Caco-2 (cell line): Measurements from ENCODE around the gene ITIH3. TPM values are rescaled to one million over a fixed set of nuclear protein-coding genes. Genes with fewer than 3 reads are reported as not detected.
A peak's percentile ranks its signal among the peaks of the same experiment; 100 is the strongest.

Source experiments
- BruUV-seq: library from RNA; stranded (reverse); fragments of 400-500 nt; replicated peaks from 2 replicates; lab custom pipeline; 2021; lab: Mats Ljungman, UMichigan
- CTCF ChIA-PET: fragments of 300-600 bp; sonication (Branson Sonifier 250); formaldehyde crosslinking; loops from one replicate; lab custom pipeline; 2022; ENCODE audit warnings: antibody characterized with exemption; lab: Charles Lee
- POLR2A ChIA-PET: fragments of 300-600 bp; sonication (Branson Sonifier 250); formaldehyde crosslinking; loops from one replicate; lab custom pipeline; 2022; ENCODE audit warnings: antibody characterized with exemption; lab: Charles Lee
- DNase-seq, 2 experiments: peaks; one replicate each; pipeline versions ENCODE4 v3.0.0 to v3.0.0-alpha.2; 2020 to 2022
- H3K27me3 ChIP-seq: replicated peaks from 2 replicates; pipeline ENCODE4 v1.6.0; 2011; ENCODE audit warnings: low read length; ENCODE audit not compliant: control insufficient read depth, insufficient read depth
- H3K36me3 ChIP-seq: 2 replicates; pipeline ENCODE4 v1.5.1; 2011; ENCODE audit warnings: low read length; ENCODE audit not compliant: control insufficient read depth, insufficient read depth
- H3K4me1 ChIP-seq: fragments of 250-450 bp; sonication (Bioruptor Pico); 2 replicates; pipeline ENCODE4 v1.5.1; 2020; ENCODE audit warnings: mild to moderate bottlenecking
- H3K4me3 ChIP-seq: 2 replicates; pipeline ENCODE4 v1.5.1; 2011; ENCODE audit warnings: low read depth, mild to moderate bottlenecking, control low read depth, low read length
- H3K9me3 ChIP-seq: fragments of 250-450 bp; sonication (Bioruptor Pico); 2 replicates; pipeline ENCODE4 v1.5.1; 2020; ENCODE audit warnings: mild to moderate bottlenecking, moderate library complexity
- H3K27ac Mint-ChIP-seq: one replicate; pipeline ENCODE4 v1.8.0; 2022; ENCODE audit warnings: mixed read lengths; ENCODE audit not compliant: unreplicated experiment
- H3K27me3 Mint-ChIP-seq: one replicate; pipeline ENCODE4 v1.8.0; 2022; ENCODE audit warnings: mixed read lengths; ENCODE audit not compliant: insufficient read depth, unreplicated experiment
- H3K36me3 Mint-ChIP-seq: one replicate; pipeline ENCODE4 v1.8.0; 2022; ENCODE audit warnings: mild to moderate bottlenecking, mixed read lengths; ENCODE audit not compliant: insufficient read depth, unreplicated experiment
- H3K4me1 Mint-ChIP-seq: one replicate; pipeline ENCODE4 v1.8.0; 2022; ENCODE audit warnings: low read depth, mixed read lengths; ENCODE audit not compliant: unreplicated experiment
- H3K4me3 Mint-ChIP-seq: one replicate; pipeline ENCODE4 v1.8.0; 2022; ENCODE audit warnings: mild to moderate bottlenecking, moderate library complexity, mixed read lengths; ENCODE audit not compliant: unreplicated experiment
- H3K9me3 Mint-ChIP-seq: one replicate; pipeline ENCODE4 v1.8.0; 2022; ENCODE audit warnings: mixed read lengths; ENCODE audit not compliant: unreplicated experiment
- intact Hi-C: fragments of 100-400 bp; cut with micrococcal nuclease; formaldehyde crosslinking; loops from one replicate; pipeline ENCODE4 v1.10.0; 2022; ENCODE audit not compliant: unreplicated experiment
- total RNA-seq: library from RNA; stranded (reverse); gene quantifications from 2 replicates; pipeline ENCODE4 v1.2.3, GENCODE V29; 2022
- TF ChIP-seq, protein P1 (sequence below), 2 experiments: fragments of 200-600 bp in 1 of 2; IDR thresholded peaks; 1 replicate in 1 of 2; 2 replicates in 1 of 2; pipeline versions ENCODE4 v1.5.1 to v1.8.0; 2011 to 2022; ENCODE audit warnings: antibody characterized with exemption in 1 of 2, control low read depth in 1 of 2, inconsistent platforms in 1 of 2, low read depth in 1 of 2, low read length in 1 of 2, mild to moderate bottlenecking in 1 of 2, moderate library complexity in 1 of 2; ENCODE audit not compliant: insufficient read depth in 1 of 2, severe bottlenecking in 1 of 2, unreplicated experiment in 1 of 2

ITIH3 gene
- total RNA-seq, 1 experiment from 2014 or later, result 0.27 TPM

DNA sequence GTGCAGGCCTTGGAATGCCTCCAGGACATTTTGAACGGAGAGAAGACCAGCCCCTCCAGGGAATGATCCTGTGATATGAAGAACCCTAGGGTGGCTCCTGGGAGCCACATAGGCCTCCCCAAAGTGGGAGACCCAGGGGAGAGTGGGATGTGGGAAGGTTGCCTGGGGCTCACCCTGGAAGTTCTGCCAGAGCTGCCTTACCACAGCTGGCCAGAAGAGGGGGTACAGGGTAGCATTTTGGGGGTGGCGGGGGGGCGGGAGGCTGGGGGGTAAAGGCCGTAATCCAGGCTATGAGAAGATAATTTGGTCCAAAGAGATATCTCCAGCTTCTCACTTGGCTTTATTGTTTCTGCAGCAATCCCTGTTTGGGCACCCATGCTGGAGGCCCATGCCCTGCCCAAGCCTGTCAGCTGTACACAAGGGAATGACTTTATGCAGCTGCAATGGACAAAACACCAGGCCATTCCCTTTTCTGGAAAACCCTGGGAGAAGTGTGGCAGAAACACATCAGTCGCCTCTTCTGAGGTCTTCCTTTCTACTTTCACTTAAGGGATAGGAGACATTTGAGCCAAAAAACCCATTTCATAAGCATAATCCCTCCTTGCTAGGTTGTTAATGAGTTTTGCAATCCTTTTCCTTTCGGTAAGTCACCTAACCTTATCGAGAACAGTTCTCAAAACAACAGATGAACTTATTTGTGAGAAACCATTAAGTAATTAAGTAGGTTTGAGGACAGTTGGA, 51.3 kb downstream of the ITIH3 start:
- peak in 1 of 2 experiments; percentile 34 for DNase-seq

DNA sequence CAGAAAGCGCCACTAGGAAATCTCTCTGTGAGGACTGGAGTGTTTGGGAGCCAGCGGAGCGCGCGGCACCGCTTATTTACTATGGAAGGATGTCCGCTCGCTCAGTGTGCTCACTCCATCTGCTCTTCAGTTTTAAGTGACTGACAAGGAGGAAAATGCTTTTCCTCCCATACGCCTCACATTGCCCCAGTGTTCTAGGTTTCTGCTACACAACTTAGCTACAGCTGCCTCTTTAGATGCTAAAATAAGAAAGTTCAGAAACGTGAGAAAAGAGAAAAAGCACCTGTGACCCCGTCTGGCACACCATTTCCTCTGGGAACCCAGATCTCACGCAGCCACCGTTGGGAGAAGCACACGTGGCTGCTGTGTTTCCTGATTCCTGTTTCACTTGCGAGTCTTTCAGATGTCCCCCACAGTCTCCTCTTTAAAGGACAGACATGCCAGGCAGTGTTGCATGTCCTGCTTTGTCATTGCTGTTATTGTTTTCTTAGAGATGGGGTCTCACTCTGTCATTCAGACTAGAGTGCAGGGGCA, 51.9 kb downstream of the ITIH3 start:
- H3K4me1 ChIP-seq, result no peaks in the 10 kb centered on the region
- BruUV-seq, result no TSS peak
- H3K9me3 ChIP-seq, result no peaks in the 10 kb centered on the region
- H3K27me3 ChIP-seq, result no peaks in the 10 kb centered on the region
- no peaks in the 10 kb centered on the region for H3K27me3 Mint-ChIP-seq
- intact Hi-C loops, result no loop called here
- no peak overlapping the region for H3K27ac Mint-ChIP-seq
- no peak for DNase-seq
- no peak overlapping the region for H3K4me3 Mint-ChIP-seq
- CTCF ChIA-PET, result interaction anchor here (0.6 kb wide), 1 partner anchor 144 kb away, joined by 4 read pairs; no protein-coding TSS in a partner anchor
- POLR2A ChIA-PET, result interaction anchor here (0.6 to 0.7 kb wide), 2 partner anchors 25 to 1160 kb away, joined by 3 to 4 read pairs; no protein-coding TSS in a partner anchor
- peaks cover 11% of the 10 kb centered on the region for H3K36me3 Mint-ChIP-seq
- no peak overlapping the region for H3K4me3 ChIP-seq
- H3K9me3 Mint-ChIP-seq, result no peaks in the 10 kb centered on the region
- TF ChIP-seq, protein P1, sequence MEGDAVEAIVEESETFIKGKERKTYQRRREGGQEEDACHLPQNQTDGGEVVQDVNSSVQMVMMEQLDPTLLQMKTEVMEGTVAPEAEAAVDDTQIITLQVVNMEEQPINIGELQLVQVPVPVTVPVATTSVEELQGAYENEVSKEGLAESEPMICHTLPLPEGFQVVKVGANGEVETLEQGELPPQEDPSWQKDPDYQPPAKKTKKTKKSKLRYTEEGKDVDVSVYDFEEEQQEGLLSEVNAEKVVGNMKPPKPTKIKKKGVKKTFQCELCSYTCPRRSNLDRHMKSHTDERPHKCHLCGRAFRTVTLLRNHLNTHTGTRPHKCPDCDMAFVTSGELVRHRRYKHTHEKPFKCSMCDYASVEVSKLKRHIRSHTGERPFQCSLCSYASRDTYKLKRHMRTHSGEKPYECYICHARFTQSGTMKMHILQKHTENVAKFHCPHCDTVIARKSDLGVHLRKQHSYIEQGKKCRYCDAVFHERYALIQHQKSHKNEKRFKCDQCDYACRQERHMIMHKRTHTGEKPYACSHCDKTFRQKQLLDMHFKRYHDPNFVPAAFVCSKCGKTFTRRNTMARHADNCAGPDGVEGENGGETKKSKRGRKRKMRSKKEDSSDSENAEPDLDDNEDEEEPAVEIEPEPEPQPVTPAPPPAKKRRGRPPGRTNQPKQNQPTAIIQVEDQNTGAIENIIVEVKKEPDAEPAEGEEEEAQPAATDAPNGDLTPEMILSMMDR (IDR thresholded peaks at IDR 0.05; ENCODE audit: insufficient read depth in 1 of 2, low read depth in 1 of 2, low read length in 1 of 2, severe bottlenecking in 1 of 2, unreplicated experiment in 1 of 2), result no peak
- H3K36me3 ChIP-seq, result peaks cover 2% of the 10 kb centered on the region; the same call in 1 of the 2 replicates
- H3K4me1 Mint-ChIP-seq, result no peaks in the 10 kb centered on the region

More for the DNA sequence above, 51.3 kb downstream of the ITIH3 start:
- TF ChIP-seq, protein P1 (IDR thresholded peaks at IDR 0.05; ENCODE audit: insufficient read depth in 1 of 2, low read depth in 1 of 2, low read length in 1 of 2, severe bottlenecking in 1 of 2, unreplicated experiment in 1 of 2), result peak; percentile 23 to 37
- Histone ChIP-seq H3K36me3 (peaks cover 2% of the 10 kb centered on the region; the same call in 1 of the 2 replicates), H3K4me1 (no peaks in the 10 kb centered on the region), H3K27me3 (no peaks in the 10 kb centered on the region), H3K4me3 (no peak overlapping the region), H3K9me3 (no peaks in the 10 kb centered on the region)
- POLR2A ChIA-PET, result no interaction called here
- Mint-ChIP-seq H3K36me3 (peaks cover 6% of the 10 kb centered on the region), H3K27ac (no peak overlapping the region), H3K27me3 (no peaks in the 10 kb centered on the region), H3K9me3 (no peaks in the 10 kb centered on the region), H3K4me3 (no peak overlapping the region), H3K4me1 (no peaks in the 10 kb centered on the region)
- CTCF ChIA-PET, result interaction anchor here (0.6 to 1.3 kb wide), 2 partner anchors 66 to 257 kb away, joined by 3 to 4 read pairs; no protein-coding TSS in a partner anchor
- intact Hi-C loops, result no loop called here
- BruUV-seq, result no TSS peak

DNA sequence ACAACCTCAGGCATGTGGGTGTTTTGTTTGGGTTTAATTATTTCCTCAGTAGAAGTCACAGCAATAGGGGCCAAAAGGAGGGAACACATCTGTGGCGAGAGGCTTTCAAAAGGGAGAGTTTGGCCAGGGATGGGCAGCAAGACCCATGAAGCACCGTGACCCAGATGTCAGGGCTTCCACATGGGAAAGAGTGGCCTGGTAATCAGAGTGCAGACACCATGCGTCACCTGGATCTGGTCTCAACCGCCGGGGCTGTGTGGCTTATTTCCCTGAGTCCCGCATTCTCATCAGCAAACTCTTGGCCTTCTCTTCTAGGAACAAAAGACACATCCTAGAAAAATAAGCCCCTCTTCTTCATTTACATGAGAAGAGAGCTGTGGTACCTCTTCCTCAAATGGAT, 52.6 kb downstream of the ITIH3 start:
- H3K9me3 Mint-ChIP-seq, result no peaks in the 10 kb centered on the region
- no peak overlapping the region for H3K4me3 ChIP-seq
- no peaks in the 10 kb centered on the region for H3K27me3 ChIP-seq
- no peak overlapping the region for H3K4me3 Mint-ChIP-seq
- H3K36me3 ChIP-seq, result peaks cover 2% of the 10 kb centered on the region; the same call in 1 of the 2 replicates
- H3K4me1 Mint-ChIP-seq, result peaks cover 4% of the 10 kb centered on the region
- H3K9me3 ChIP-seq, result no peaks in the 10 kb centered on the region
- ChIA-PET CTCF (no interaction called here), POLR2A (interaction anchor here (0.7 kb wide), 1 partner anchor 26 kb away, joined by 4 read pairs; no protein-coding TSS in a partner anchor)
- BruUV-seq, result no TSS peak
- no peaks in the 10 kb centered on the region for H3K4me1 ChIP-seq
- no peak overlapping the region for H3K27ac Mint-ChIP-seq
- H3K36me3 Mint-ChIP-seq, result peaks cover 6% of the 10 kb centered on the region
- DNase-seq, result no peak
- intact Hi-C loops, result no loop called here
- TF ChIP-seq, protein P1 (IDR thresholded peaks at IDR 0.05; ENCODE audit: insufficient read depth in 1 of 2, low read depth in 1 of 2, low read length in 1 of 2, severe bottlenecking in 1 of 2, unreplicated experiment in 1 of 2), result no peak
- no peaks in the 10 kb centered on the region for H3K27me3 Mint-ChIP-seq
